Adipocyte (in vitro differentiated cells): ENCODE data around the gene PPP2R5D.
"Not testable (repeated sequence)": the region's sequence is repeated elsewhere in the genome, so short reads cannot be mapped to it uniquely, and the experiment has no call there.

Experiments
- DNase-seq: peaks from one replicate; pipeline ENCODE4 v3.0.0-alpha.2; 2015; ENCODE audit warnings: low read depth
- H3K27me3 ChIP-seq: replicated peaks from 2 replicates; pipeline ENCODE4 v1.7.0; 2013; ENCODE audit warnings: mild to moderate bottlenecking, low read length, moderate library complexity; ENCODE audit not compliant: control insufficient read depth, insufficient read depth
- H3K36me3 ChIP-seq: 2 replicates; pipeline ENCODE4 v1.7.0; 2013; ENCODE audit warnings: low read length, mild to moderate bottlenecking, moderate library complexity; ENCODE audit not compliant: control insufficient read depth, insufficient read depth, severe bottlenecking
- H3K4me1 ChIP-seq: 2 replicates; pipeline ENCODE4 v1.7.0; 2013; ENCODE audit warnings: mild to moderate bottlenecking, low read length, moderate library complexity; ENCODE audit not compliant: control insufficient read depth, insufficient read depth
- H3K4me3 ChIP-seq: 2 replicates; pipeline ENCODE4 v1.7.0; 2013; ENCODE audit warnings: mild to moderate bottlenecking, low read length, moderate library complexity
- H3K9ac ChIP-seq: 2 replicates; pipeline ENCODE4 v1.7.0; 2013; ENCODE audit warnings: mild to moderate bottlenecking, low read length, moderate library complexity
- H3K9me3 ChIP-seq: 2 replicates; pipeline ENCODE4 v1.7.0; 2013; ENCODE audit warnings: mild to moderate bottlenecking, low read length, moderate library complexity; ENCODE audit not compliant: control insufficient read depth

Gene PPP2R5D

GRCh38 chr6:42978839-42979522 is 5.4 kb upstream of the PPP2R5D start, which contains the start of gene PEX6:
Gene PEX6 (minus strand): TSS chr6:42979181. CDS start chr6:42979150, 31 bp downstream.
- Histone ChIP-seq H3K9me3 (no peaks in the 10 kb centered on the region), H3K4me1 (peaks cover 31% of the 10 kb centered on the region), H3K9ac (peak within 1 kb of the TSS; percentile 96), H3K36me3 (no peaks in the 10 kb centered on the region), H3K4me3 (peak within 1 kb of the TSS; percentile 86), H3K27me3 (no peaks in the 10 kb centered on the region)
- DNase-seq = peak; percentile 87

- H3K4me3 ChIP-seq = peak overlapping the region; percentile 86
- no peak for DNase-seq
- peaks cover 31% of the 10 kb centered on the region for H3K4me1 ChIP-seq
- H3K9ac ChIP-seq = peak overlapping the region; percentile 96
- H3K9me3 ChIP-seq = no peaks in the 10 kb centered on the region
- no peaks in the 10 kb centered on the region for H3K36me3 ChIP-seq
- H3K27me3 ChIP-seq = no peaks in the 10 kb centered on the region
These were observed 4.7 kb upstream of the PPP2R5D start for GRCh38 chr6:42979523-42980177.

- H3K4me3 ChIP-seq = no peak overlapping the region
- no peak for DNase-seq
- H3K27me3 ChIP-seq = no peaks in the 10 kb centered on the region
- no peak overlapping the region for H3K9ac ChIP-seq
- H3K9me3 ChIP-seq = no peaks in the 10 kb centered on the region
- H3K36me3 ChIP-seq = no peaks in the 10 kb centered on the region
- peaks cover 44% of the 10 kb centered on the region for H3K4me1 ChIP-seq
These were observed 2.5 kb upstream of the PPP2R5D start for GRCh38 chr6:42981836-42982235.

- DNase-seq = peak; percentile 55
- peak overlapping the region; percentile 77 for H3K4me3 ChIP-seq
These were observed 630 bp downstream of the PPP2R5D start for GRCh38 chr6:42984924-42985475.

GRCh38 chr6:42987533-42988451 is 3.4 kb downstream of the PPP2R5D start:
- peak; percentile 52 for DNase-seq
- Histone ChIP-seq H3K27me3 (no peaks in the 10 kb centered on the region), H3K9me3 (no peaks in the 10 kb centered on the region), H3K4me1 (peaks cover 39% of the 10 kb centered on the region), H3K4me3 (no peak overlapping the region), H3K36me3 (peaks cover 22% of the 10 kb centered on the region), H3K9ac (no peak overlapping the region)

More at GRCh38 chr6:42984924-42985475, 630 bp downstream of the PPP2R5D start:
- peak overlapping the region; percentile 90 for H3K9ac ChIP-seq
- H3K27me3 ChIP-seq = no peaks in the 10 kb centered on the region
- H3K9me3 ChIP-seq = no peaks in the 10 kb centered on the region
- peaks cover 40% of the 10 kb centered on the region for H3K4me1 ChIP-seq
- H3K36me3 ChIP-seq = peaks cover 9% of the 10 kb centered on the region

- Histone ChIP-seq H3K27me3 (no peaks in the 10 kb centered on the region), H3K9me3 (no peaks in the 10 kb centered on the region), H3K36me3 (peaks cover 22% of the 10 kb centered on the region), H3K4me1 (peaks cover 38% of the 10 kb centered on the region), H3K4me3 (no peak overlapping the region), H3K9ac (no peak overlapping the region)
- DNase-seq = peak; percentile 19
These were observed 4.2 kb downstream of the PPP2R5D start for GRCh38 chr6:42988486-42989020.

- DNase-seq = no peak
- Histone ChIP-seq H3K36me3 (peaks cover 22% of the 10 kb centered on the region), H3K27me3 (no peaks in the 10 kb centered on the region), H3K9ac (no peak overlapping the region), H3K4me1 (peaks cover 34% of the 10 kb centered on the region), H3K4me3 (no peak overlapping the region), H3K9me3 (no peaks in the 10 kb centered on the region)
These were observed 5.6 kb downstream of the PPP2R5D start for GRCh38 chr6:42989923-42990322.

GRCh38 chr6:42993445-42993844 is 9.1 kb downstream of the PPP2R5D start:
- no peaks in the 10 kb centered on the region for H3K9me3 ChIP-seq
- DNase-seq = no peak
- H3K9ac ChIP-seq = no peak overlapping the region
- no peak overlapping the region for H3K4me3 ChIP-seq
- peaks cover 6% of the 10 kb centered on the region for H3K4me1 ChIP-seq
- H3K27me3 ChIP-seq = no peaks in the 10 kb centered on the region
- peaks cover 22% of the 10 kb centered on the region for H3K36me3 ChIP-seq

- Histone ChIP-seq H3K27me3 (no peaks in the 10 kb centered on the region), H3K4me1 (no peaks in the 10 kb centered on the region), H3K9ac (no peak overlapping the region), H3K36me3 (peaks cover 1% of the 10 kb centered on the region), H3K4me3 (no peak overlapping the region), H3K9me3 (no peaks in the 10 kb centered on the region)
- peak; percentile 24 for DNase-seq
These were observed 12.1 kb downstream of the PPP2R5D start for GRCh38 chr6:42996513-42996912.

- not testable (repeated sequence) for H3K27me3 ChIP-seq, DNase-seq, H3K9ac ChIP-seq, H3K4me3 ChIP-seq, H3K9me3 ChIP-seq, H3K36me3 ChIP-seq, H3K4me1 ChIP-seq
These were observed 13.8 kb downstream of the PPP2R5D start for GRCh38 chr6:42998205-42998604.
